HCT116 (cell line): ENCODE data around the gene CCDC63.

Experiments used
- EGR1 ChIP-seq: IDR thresholded peaks from 2 replicates; pipeline ENCODE4 v1.6.1; 2012; ENCODE audit warnings: low read depth
- POLR2A ChIP-seq: IDR thresholded peaks from 2 replicates; pipeline ENCODE4 v1.7.0; 2011; ENCODE audit warnings: borderline replicate concordance; ENCODE audit not compliant: insufficient read depth, insufficient read length; ENCODE audit errors: extremely low read depth
- RAD21 ChIP-seq: IDR thresholded peaks from 2 replicates; pipeline ENCODE4 v1.6.1; 2012; ENCODE audit warnings: low read depth, mild to moderate bottlenecking
- TF ChIP-seq, protein P1 (sequence below), 3 experiments: fragments of 200-600 bp in 1 of 3; sonication (generic) in 1 of 3; IDR thresholded peaks in 2 of 3; conservative IDR thresholded peaks in 1 of 3; 2 replicates each; pipeline ENCODE4 v1.5.1; 2012 to 2017; ENCODE audit warnings: low read depth in 2 of 3, low read length in 2 of 3, antibody characterized with exemption in 1 of 3, borderline replicate concordance in 1 of 3, control low read depth in 1 of 3, mild to moderate bottlenecking in 1 of 3, mixed read lengths in 1 of 3, mixed run types in 1 of 3, moderate library complexity in 1 of 3; ENCODE audit not compliant: insufficient read depth in 1 of 3

GRCh38 chr12:110932046-110932445, 85.3 kb downstream of the CCDC63 start:
- TF ChIP-seq, protein P1, sequence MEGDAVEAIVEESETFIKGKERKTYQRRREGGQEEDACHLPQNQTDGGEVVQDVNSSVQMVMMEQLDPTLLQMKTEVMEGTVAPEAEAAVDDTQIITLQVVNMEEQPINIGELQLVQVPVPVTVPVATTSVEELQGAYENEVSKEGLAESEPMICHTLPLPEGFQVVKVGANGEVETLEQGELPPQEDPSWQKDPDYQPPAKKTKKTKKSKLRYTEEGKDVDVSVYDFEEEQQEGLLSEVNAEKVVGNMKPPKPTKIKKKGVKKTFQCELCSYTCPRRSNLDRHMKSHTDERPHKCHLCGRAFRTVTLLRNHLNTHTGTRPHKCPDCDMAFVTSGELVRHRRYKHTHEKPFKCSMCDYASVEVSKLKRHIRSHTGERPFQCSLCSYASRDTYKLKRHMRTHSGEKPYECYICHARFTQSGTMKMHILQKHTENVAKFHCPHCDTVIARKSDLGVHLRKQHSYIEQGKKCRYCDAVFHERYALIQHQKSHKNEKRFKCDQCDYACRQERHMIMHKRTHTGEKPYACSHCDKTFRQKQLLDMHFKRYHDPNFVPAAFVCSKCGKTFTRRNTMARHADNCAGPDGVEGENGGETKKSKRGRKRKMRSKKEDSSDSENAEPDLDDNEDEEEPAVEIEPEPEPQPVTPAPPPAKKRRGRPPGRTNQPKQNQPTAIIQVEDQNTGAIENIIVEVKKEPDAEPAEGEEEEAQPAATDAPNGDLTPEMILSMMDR (IDR thresholded peaks at IDR 0.05 in 2 of 3, conservative IDR thresholded peaks at IDR 0.05 in 1 of 3; ENCODE audit: borderline replicate concordance in 1 of 3, insufficient read depth in 1 of 3, low read depth in 2 of 3, low read length in 2 of 3): peak; percentile 46 to 70 (median 63); a peak in 5 of 6 replicates
- TF ChIP-seq POLR2A (no peak), RAD21 (peak; percentile 58), EGR1 (no peak)
